Measurements from ENCODE around the gene DNAJC30.

Gene DNAJC30

GRCh38 chr7:73671857-73672445 lies 11.3 kb downstream of the DNAJC30 start:
- no peak overlapping the region for H3K4me3 ChIP-seq (ENCODE audit: low read length)
- no peaks in the 10 kb centered on the region for H3K9me2 ChIP-seq (replicated peaks; ENCODE audit: control insufficient read depth, low read length)
- no peaks in the 10 kb centered on the region for H3K9me3 ChIP-seq (ENCODE audit: control insufficient read depth, insufficient read depth, low read length)
- no peak overlapping the region for H3K27ac ChIP-seq (ENCODE audit: low read depth, low read length)
- no peak for TF ChIP-seq EZH2phosphoT487 (IDR thresholded peaks at IDR 0.05; ENCODE audit: borderline replicate concordance, low read length)
- TF ChIP-seq CTCF (IDR thresholded peaks at IDR 0.05; ENCODE audit: low read depth, low read length, poor library complexity, severe bottlenecking): no peak
- H3F3A ChIP-seq (ENCODE audit: control insufficient read depth, insufficient read depth): peaks cover 11% of the 10 kb centered on the region
- H3K27me3 ChIP-seq (ENCODE audit: control insufficient read depth, low read length): no peaks in the 10 kb centered on the region
- peaks cover 6% of the 10 kb centered on the region; the same call in 1 of the 2 replicates for H4K20me1 ChIP-seq (ENCODE audit: control insufficient read depth, insufficient read depth, low read depth, low read length)
- no peaks in the 10 kb centered on the region for H3K79me2 ChIP-seq (ENCODE audit: control insufficient read depth, low read length)
- no peak overlapping the region for H3K4me2 ChIP-seq (ENCODE audit: low read length)
- H3K4me1 ChIP-seq (ENCODE audit: control insufficient read depth, low read length): peaks cover 15% of the 10 kb centered on the region
- H3K36me3 ChIP-seq (ENCODE audit: control insufficient read depth, low read length): no peaks in the 10 kb centered on the region

- Histone ChIP-seq H3K4me2 (ENCODE audit: low read length) (no peak overlapping the region), H3K4me1 (ENCODE audit: control insufficient read depth, low read length) (peaks cover 15% of the 10 kb centered on the region), H3K27me3 (ENCODE audit: control insufficient read depth, low read length) (no peaks in the 10 kb centered on the region), H3K36me3 (ENCODE audit: control insufficient read depth, low read length) (no peaks in the 10 kb centered on the region), H3K9me3 (ENCODE audit: control insufficient read depth, insufficient read depth, low read length) (no peaks in the 10 kb centered on the region), H3K4me3 (ENCODE audit: low read length) (no peak overlapping the region), H3K79me2 (ENCODE audit: control insufficient read depth, low read length) (no peaks in the 10 kb centered on the region), H3K9me2 (replicated peaks; ENCODE audit: control insufficient read depth, low read length) (no peaks in the 10 kb centered on the region), H3K27ac (ENCODE audit: low read depth, low read length) (no peak overlapping the region), H4K20me1 (ENCODE audit: control insufficient read depth, insufficient read depth, low read depth, low read length) (peaks cover 6% of the 10 kb centered on the region; the same call in 1 of the 2 replicates), H3F3A (ENCODE audit: control insufficient read depth, insufficient read depth) (peaks cover 11% of the 10 kb centered on the region)
- TF ChIP-seq CTCF (IDR thresholded peaks at IDR 0.05; ENCODE audit: low read depth, low read length, poor library complexity, severe bottlenecking) (no peak), EZH2phosphoT487 (IDR thresholded peaks at IDR 0.05; ENCODE audit: borderline replicate concordance, low read length) (no peak)
These were observed 12.0 kb downstream of the DNAJC30 start for GRCh38 chr7:73671322-73671661.

GRCh38 chr7:73669858-73670385 lies 13.3 kb downstream of the DNAJC30 start:
- no peaks in the 10 kb centered on the region for H3K9me2 ChIP-seq (replicated peaks; ENCODE audit: control insufficient read depth, low read length)
- peaks cover 1% of the 10 kb centered on the region; the same call in 1 of the 2 replicates for H3F3A ChIP-seq (ENCODE audit: control insufficient read depth, insufficient read depth)
- no peak overlapping the region for H3K4me2 ChIP-seq (ENCODE audit: low read length)
- H3K36me3 ChIP-seq (ENCODE audit: control insufficient read depth, low read length): no peaks in the 10 kb centered on the region
- H3K27me3 ChIP-seq (ENCODE audit: control insufficient read depth, low read length): peaks cover 7% of the 10 kb centered on the region
- peaks cover 6% of the 10 kb centered on the region; the same call in 1 of the 2 replicates for H4K20me1 ChIP-seq (ENCODE audit: control insufficient read depth, insufficient read depth, low read depth, low read length)
- no peak overlapping the region for H3K4me3 ChIP-seq (ENCODE audit: low read length)
- H3K9me3 ChIP-seq (ENCODE audit: control insufficient read depth, insufficient read depth, low read length): no peaks in the 10 kb centered on the region
- H3K4me1 ChIP-seq (ENCODE audit: control insufficient read depth, low read length): peaks cover 15% of the 10 kb centered on the region
- H3K27ac ChIP-seq (ENCODE audit: low read depth, low read length): no peak overlapping the region
- no peak for TF ChIP-seq EZH2phosphoT487 (IDR thresholded peaks at IDR 0.05; ENCODE audit: borderline replicate concordance, low read length)
- TF ChIP-seq CTCF (IDR thresholded peaks at IDR 0.05; ENCODE audit: low read depth, low read length, poor library complexity, severe bottlenecking): no peak
- no peaks in the 10 kb centered on the region for H3K79me2 ChIP-seq (ENCODE audit: control insufficient read depth, low read length)

Data from DOHH2 (cell line).